Jurkat, Clone E6-1 (cell line): ENCODE data around the gene OSBP2.

Experiments used
- DNase-seq: peaks from one replicate; pipeline ENCODE4 v3.0.0-alpha.2; 2011; ENCODE audit warnings: low read depth, low spot score
- H3K4me3 ChIP-seq: 2 replicates; pipeline ENCODE4 v1.5.1; 2011; ENCODE audit warnings: mild to moderate bottlenecking, low read length, control low read depth, moderate library complexity

OSBP2 gene

GRCh38 chr22:30905696-30906341 is 211.1 kb downstream of the OSBP2 start:
- no peak overlapping the region for H3K4me3 ChIP-seq
- DNase-seq = no peak

GRCh38 chr22:30906411-30906810 is 211.7 kb downstream of the OSBP2 start:
- no peak overlapping the region for H3K4me3 ChIP-seq
- DNase-seq = no peak

- no peak overlapping the region for H3K4me3 ChIP-seq
- DNase-seq = no peak
Measured at GRCh38 chr22:30906946-30907345, 212.3 kb downstream of the OSBP2 start.

- no peak overlapping the region for H3K4me3 ChIP-seq
- DNase-seq = no peak
Measured at GRCh38 chr22:30908051-30908461, 213.4 kb downstream of the OSBP2 start.

DNA sequence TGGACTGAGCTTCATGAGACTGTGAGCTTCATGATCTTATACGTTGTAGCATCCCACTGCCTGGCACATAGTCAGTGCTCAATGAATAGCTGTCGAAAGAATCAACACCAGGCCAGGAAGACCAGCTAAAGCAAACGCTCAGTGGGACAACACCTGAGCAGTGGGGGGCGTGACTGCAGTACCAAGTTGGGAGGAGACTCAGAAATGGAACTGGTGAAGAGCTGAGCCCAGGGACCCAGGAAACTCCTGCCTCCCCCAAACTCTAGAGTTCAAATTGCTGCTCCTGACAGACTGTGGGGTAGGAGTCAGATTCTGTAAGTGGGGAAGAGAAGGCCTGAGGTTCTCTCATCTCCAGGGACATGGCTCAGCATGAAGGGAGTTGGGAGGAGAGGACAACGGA is 214.6 kb downstream of the OSBP2 start:
- DNase-seq = no peak

GRCh38 chr22:30910358-30910757 is 215.7 kb downstream of the OSBP2 start:
- DNase-seq = no peak
- no peak overlapping the region for H3K4me3 ChIP-seq

More for the DNA sequence above, 214.6 kb downstream of the OSBP2 start:
- no peak overlapping the region for H3K4me3 ChIP-seq

- H3K4me3 ChIP-seq = no peak overlapping the region
- DNase-seq = no peak
Measured at GRCh38 chr22:30918761-30919160, 224.1 kb downstream of the OSBP2 start.

DNA sequence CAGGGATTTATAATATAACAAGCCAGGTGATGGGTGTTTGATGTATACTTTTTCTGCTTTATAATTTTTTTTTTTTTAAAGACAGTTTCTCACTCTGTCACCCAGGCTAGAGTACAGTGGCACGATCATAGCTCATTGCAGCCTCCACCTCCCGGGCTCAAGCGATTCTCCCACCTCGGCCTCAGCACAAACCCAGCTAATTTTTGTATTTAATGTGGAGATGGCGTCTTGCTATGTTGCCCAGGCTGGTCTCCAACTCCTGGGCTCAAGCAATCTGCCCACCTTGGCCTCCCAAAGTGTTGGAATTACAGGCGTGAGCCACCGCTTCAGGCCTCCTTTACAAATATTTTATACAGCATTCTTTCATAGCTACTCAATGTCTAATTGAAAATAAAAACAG is 225.3 kb downstream of the OSBP2 start:
- no peak for DNase-seq
- no peak overlapping the region for H3K4me3 ChIP-seq

GRCh38 chr22:30920407-30920806 is 225.7 kb downstream of the OSBP2 start:
- DNase-seq = peak; percentile 65
- H3K4me3 ChIP-seq = no peak overlapping the region

DNA sequence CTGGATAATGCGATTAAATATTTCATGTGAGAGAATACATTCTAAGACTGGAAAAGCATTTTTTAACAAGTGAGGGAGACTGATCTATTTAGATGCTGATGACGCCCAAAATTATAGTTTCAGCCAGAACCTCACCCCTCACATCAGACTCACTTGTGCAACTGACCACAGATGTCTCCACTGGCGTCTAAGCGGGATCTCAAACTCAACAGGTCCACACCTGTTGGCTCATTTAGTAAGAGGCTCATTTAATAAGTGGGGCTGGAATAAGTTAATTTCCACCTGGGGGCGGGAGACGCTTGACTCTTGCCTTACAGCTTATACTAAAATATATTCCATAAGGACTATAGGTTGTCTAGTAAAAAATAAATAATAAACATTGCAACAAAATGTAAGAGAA is 226.4 kb downstream of the OSBP2 start:
- H3K4me3 ChIP-seq = no peak overlapping the region
- DNase-seq = no peak

- no peak for DNase-seq
Measured at GRCh38 chr22:30922151-30922611, 227.5 kb downstream of the OSBP2 start.

DNA sequence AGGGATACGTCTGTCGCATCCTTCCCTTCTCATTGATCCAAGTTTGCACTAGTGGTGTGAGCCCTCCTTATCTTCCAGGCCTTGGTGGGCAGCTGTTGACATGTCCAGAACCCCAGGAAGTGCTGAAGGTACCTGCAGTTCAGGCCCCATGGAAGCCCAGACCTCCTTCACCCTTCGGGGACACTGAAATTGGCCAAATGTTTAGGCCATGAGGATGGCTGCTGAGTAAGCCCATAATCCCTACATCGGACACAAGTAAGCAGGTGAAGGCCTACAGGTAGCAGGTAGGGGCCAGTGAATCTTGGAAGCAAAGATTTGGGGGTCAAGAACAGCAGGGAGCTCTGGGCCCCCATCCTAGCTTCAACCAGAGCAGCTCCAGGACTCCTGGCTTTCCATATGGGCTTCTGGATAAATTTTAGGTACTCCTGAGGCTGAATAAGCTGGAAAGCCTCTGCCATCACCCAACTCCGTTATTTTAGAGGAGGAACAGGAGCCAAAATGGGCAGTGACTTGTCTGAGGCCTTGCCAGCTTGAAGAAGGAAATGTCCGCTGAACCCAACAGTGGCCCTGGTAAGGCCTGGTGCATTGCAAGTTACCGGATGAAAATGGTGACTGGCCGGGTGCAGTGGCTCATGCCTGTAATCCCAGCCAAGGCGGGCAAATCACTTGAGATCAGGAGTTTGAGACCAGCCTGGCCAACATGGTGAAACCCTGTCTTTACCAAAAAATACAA is 228.7 kb downstream of the OSBP2 start:
- no peak for DNase-seq

More at GRCh38 chr22:30922151-30922611, 227.5 kb downstream of the OSBP2 start:
- H3K4me3 ChIP-seq = no peak overlapping the region

DNA sequence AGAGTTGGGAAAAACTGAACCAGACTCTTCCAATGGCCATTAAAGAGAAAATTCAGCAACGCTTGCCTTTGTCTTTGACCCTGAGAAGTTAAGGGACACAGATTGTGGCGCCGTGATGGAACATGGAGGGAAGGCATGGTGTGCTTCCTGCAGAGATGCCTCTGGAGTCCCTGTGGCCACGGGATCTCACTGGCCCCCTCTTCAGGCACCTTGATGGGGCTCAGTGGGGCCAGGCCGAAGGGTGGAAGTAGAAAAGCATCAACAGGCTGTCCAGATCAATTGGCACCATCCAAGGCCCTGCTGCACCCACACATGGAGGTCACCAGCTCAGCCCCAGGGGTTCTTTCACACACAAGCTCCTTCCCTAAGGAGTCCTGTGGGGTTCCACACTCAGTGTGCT is 231.0 kb downstream of the OSBP2 start:
- H3K4me3 ChIP-seq = no peak overlapping the region

More for the DNA sequence above, 228.7 kb downstream of the OSBP2 start:
- H3K4me3 ChIP-seq = no peak overlapping the region

DNA sequence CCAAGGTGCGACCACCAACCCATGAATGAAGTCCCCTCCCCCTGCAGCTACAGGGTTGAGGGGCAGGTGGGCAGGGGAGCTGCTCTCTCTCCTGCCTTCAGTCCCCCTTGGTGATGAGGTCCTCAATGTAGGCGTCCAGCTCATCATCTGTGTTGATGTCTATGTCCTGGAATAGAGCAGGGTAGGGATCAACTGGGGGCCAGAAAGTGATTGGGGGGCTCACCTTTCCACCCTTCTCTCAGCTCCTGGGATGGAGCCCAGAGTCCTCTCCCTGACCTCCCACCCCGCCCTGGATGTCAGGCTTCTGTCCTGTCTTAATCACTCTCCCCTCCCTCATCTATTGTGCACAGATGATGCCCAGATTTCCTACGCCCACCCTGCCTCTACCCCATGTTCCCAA is 232.0 kb downstream of the OSBP2 start:
- no peak overlapping the region for H3K4me3 ChIP-seq
- no peak for DNase-seq

More for the DNA sequence above, 231.0 kb downstream of the OSBP2 start:
- no peak for DNase-seq

GRCh38 chr22:30927806-30928205 is 233.1 kb downstream of the OSBP2 start:
- DNase-seq = no peak
- no peak overlapping the region for H3K4me3 ChIP-seq

GRCh38 chr22:30928401-30928800 is 233.7 kb downstream of the OSBP2 start:
- no peak for DNase-seq
- H3K4me3 ChIP-seq = no peak overlapping the region

DNA sequence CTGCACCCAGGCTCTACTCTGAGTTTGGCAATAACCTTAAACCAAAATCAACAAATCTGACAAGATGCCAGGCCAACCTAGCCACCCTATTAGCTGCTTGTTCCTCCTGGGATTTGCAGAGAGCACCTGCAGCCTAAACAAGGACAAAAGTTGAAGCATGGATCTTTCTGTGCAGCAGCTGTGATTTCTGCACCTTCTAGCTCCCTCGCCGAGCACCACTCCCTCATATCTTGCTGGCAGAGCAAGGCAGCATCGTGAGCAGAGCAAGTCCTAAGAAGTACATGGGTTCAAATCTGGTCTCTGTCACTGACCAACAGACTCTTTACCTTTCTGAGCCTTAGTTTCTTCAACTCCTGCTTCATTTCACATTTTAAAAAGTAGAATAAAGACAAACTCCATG is 235.6 kb downstream of the OSBP2 start:
- H3K4me3 ChIP-seq = no peak overlapping the region
- no peak for DNase-seq

GRCh38 chr22:30931541-30932300 is 237.0 kb downstream of the OSBP2 start:
- DNase-seq = no peak

GRCh38 chr22:30932661-30933060 is 238.0 kb downstream of the OSBP2 start:
- no peak overlapping the region for H3K4me3 ChIP-seq
- no peak for DNase-seq

More at GRCh38 chr22:30931541-30932300, 237.0 kb downstream of the OSBP2 start:
- no peak overlapping the region for H3K4me3 ChIP-seq

- no peak overlapping the region for H3K4me3 ChIP-seq
- no peak for DNase-seq
Measured at GRCh38 chr22:30933457-30933856, 238.8 kb downstream of the OSBP2 start.
